ENCODE results near the gene ERFE. TPM values are rescaled to one million over a fixed set of nuclear protein-coding genes. Genes with fewer than 3 reads are reported as not detected.

The ERFE gene
- total and polyA plus RNA-seq, 2 of the 13 experiments (the other 11 are each of a cell fraction or from before 2014, with no cell fraction given), result 0.09 TPM; not detected in 1

DNA sequence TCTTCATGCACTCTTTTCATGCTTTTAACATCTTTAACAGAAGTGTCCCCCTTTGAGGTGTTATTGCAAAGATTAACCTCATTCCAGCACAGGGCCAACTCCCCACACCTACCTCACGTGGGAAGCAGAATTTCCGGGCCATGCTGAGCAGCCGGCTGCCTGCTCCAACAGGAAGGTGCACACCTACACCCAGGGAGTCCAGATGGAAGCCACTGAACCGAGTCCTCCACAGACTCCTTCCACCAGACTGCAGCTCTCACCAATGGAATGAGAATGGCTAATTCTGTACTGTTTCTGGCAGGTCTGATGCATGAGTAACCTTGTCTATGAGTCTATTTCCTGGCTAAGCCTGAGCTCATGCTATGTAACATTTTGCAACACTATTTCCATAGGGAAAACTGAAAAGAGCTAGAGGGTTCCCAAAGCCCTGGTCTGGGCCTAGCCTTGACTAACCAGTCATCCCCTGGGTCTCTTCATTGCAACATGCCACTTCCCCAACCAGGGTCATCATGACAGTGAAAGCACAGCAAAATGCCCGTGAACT, 11.0 kb downstream of the ERFE start:
- ATAC-seq (no peak), DNase-seq (ENCODE audit: low spot score) (no peak), FAIRE-seq (no peak)
- Histone ChIP-seq H4K20me1 (ENCODE audit: insufficient read depth, low read length) (no peaks in the 10 kb centered on the region), H3K4me1 (ENCODE audit: insufficient read depth, low read length) (peaks cover 12% of the 10 kb centered on the region), H3K79me2 (ENCODE audit: insufficient read depth, low read length) (no peaks in the 10 kb centered on the region), H3K9ac (ENCODE audit: insufficient read depth, low read depth, low read length) (no peak overlapping the region), H3K4me3 (replicated peaks in 1 of 3; ENCODE audit: insufficient read depth in 1 of 3, low read depth in 2 of 3, low read length in 3 of 3) (no peak overlapping the region), H3K4me2 (ENCODE audit: low read depth, low read length) (no peak overlapping the region), H2AFZ (ENCODE audit: low read length) (no peak overlapping the region), H3K27me3 (ENCODE audit: control insufficient read depth in 1 of 2, insufficient read depth in 2 of 2, low read length in 2 of 2) (peaks cover 0 to 1% of the 10 kb centered on the region in 2 experiments; a peak in 1 of 5 replicates), H3K27ac (ENCODE audit: extremely low read length, insufficient read depth, low read length) (no peak overlapping the region), H3K36me3 (replicated peaks in 1 of 2; ENCODE audit: control insufficient read depth in 1 of 2, insufficient read depth in 2 of 2, low read length in 2 of 2) (peaks cover 27 to 53% of the 10 kb centered on the region in 2 experiments), H3K9me3 (ENCODE audit: low read length) (no peaks in the 10 kb centered on the region)
- CTCF ChIA-PET (ENCODE audit: low intra/inter-chr PET ratio, low total read pairs), result no interaction called here
- in situ Hi-C loops (cut with HindIII; ENCODE audit: extremely low pct_ligation_motif_present, low pct_unique_long_range_greater_than_20kb), result no loop called here
- BruUV-seq (replicated peaks), result no TSS peak
- POLR2A ChIA-PET, result no interaction called here
- 94% methylated on average over 5 of the region's 5 CpGs for WGBS (ENCODE audit: low lambda C conversion rate)
- intact Hi-C loops (cut with micrococcal nuclease; ENCODE audit: unreplicated experiment), result no loop called here
- no peak for TF ChIP-seq POLR2AphosphoS5 (IDR thresholded peaks at IDR 0.05; ENCODE audit: low read depth, low read length)
- TF ChIP-seq RBM22 (optimal IDR thresholded peaks at IDR 0.05; ENCODE audit: low read length), result peak; percentile 54
- TF ChIP-seq SIX4 (CRISPR knock-in tag; IDR thresholded peaks at IDR 0.05), result no peak

DNA sequence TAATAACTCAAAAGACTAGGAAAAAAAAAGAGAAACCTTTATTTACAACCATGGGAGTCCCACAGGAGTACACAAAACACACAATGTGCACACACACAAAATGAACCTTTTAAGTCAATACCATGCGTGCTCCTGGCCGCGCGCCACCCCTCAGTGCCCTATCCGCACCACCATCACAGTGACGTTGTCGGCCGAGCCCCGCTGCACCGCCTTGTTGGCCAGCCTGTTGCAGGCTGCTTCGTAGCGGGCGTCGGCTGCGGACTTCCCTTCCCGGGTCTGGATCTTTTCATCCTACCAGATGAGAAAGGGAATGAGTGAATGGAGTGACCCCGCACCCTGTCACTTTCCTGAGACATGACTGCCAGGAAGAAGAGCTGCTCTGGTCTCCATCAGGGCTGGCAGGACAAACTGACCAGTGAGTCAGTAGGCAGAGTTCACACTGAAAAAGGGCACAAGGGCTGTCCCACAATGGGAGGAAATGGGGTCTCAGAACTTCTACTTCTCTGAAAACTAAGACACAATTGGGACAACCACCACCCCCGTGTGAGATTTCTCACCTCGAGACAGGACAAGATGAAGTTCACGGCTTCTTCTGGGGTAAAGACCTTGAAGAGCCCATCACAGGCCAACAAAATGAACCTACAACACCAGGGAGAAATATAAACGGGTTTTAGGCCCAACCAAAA, 11.8 kb downstream of the ERFE start:
- H3K9me3 ChIP-seq (ENCODE audit: low read length), result no peaks in the 10 kb centered on the region
- POLR2A ChIA-PET, result no interaction called here
- H3K27me3 ChIP-seq (ENCODE audit: control insufficient read depth in 1 of 2, insufficient read depth in 2 of 2, low read length in 2 of 2), result no peaks in the 10 kb centered on the region
- no peak for DNase-seq (ENCODE audit: low spot score)
- H3K27ac ChIP-seq (ENCODE audit: extremely low read length, insufficient read depth, low read length), result no peak overlapping the region
- no peak overlapping the region for H3K4me2 ChIP-seq (ENCODE audit: low read depth, low read length)
- H3K79me2 ChIP-seq (ENCODE audit: insufficient read depth, low read length), result no peaks in the 10 kb centered on the region
- no peaks in the 10 kb centered on the region for H4K20me1 ChIP-seq (ENCODE audit: insufficient read depth, low read length)
- TF ChIP-seq AGO2 (optimal IDR thresholded peaks at IDR 0.05; ENCODE audit: low read depth, low read length) (peak; percentile 48), ZNF343 (CRISPR knock-in tag; IDR thresholded peaks at IDR 0.05) (no peak)
- FAIRE-seq, result no peak
- WGBS (ENCODE audit: low lambda C conversion rate), result 96% methylated on average over 21 of the region's 21 CpGs
- no peak for ATAC-seq
- BruUV-seq (replicated peaks), result no TSS peak
- no peak overlapping the region for H3K9ac ChIP-seq (ENCODE audit: insufficient read depth, low read depth, low read length)
- H3K4me1 ChIP-seq (ENCODE audit: insufficient read depth, low read length), result peaks cover 12% of the 10 kb centered on the region
- in situ Hi-C loops (cut with HindIII; ENCODE audit: extremely low pct_ligation_motif_present, low pct_unique_long_range_greater_than_20kb) (no loop called here), intact Hi-C loops (cut with micrococcal nuclease; ENCODE audit: unreplicated experiment) (no loop called here)
- H3K36me3 ChIP-seq (replicated peaks in 1 of 2; ENCODE audit: control insufficient read depth in 1 of 2, insufficient read depth in 2 of 2, low read length in 2 of 2), result peaks cover 30 to 56% of the 10 kb centered on the region in 2 experiments
- CTCF ChIA-PET (ENCODE audit: low intra/inter-chr PET ratio, low total read pairs), result no interaction called here
- H2AFZ ChIP-seq (ENCODE audit: low read length), result no peak overlapping the region
- H3K4me3 ChIP-seq (replicated peaks in 1 of 3; ENCODE audit: insufficient read depth in 1 of 3, low read depth in 2 of 3, low read length in 3 of 3), result no peak overlapping the region

Measured in HepG2 (cell line).